Left renal cortex interstitium (tissue), 4 donors: ENCODE data around the gene DPEP3. TPM values are rescaled to one million over a fixed set of nuclear protein-coding genes. Genes with fewer than 3 reads are reported as not detected.
A peak's percentile ranks its signal among the peaks of the same experiment; 100 is the strongest.
"Not testable (repeated sequence)": the region's sequence is repeated elsewhere in the genome, so short reads cannot be mapped to it uniquely, and the experiment has no call there.

Experiments
- DNase-seq, 4 donors: peaks; one replicate each; pipeline ENCODE4 v3.0.0-alpha.2; 2013; ENCODE audit warnings: low read depth in 4 of 4, low spot score in 2 of 4, missing footprints in 1 of 4
- polyA plus RNA-seq, 4 donors: library from polyadenylated mRNA; unstranded; fragments of 120-200 nt; gene quantifications; one replicate each; pipeline ENCODE4 v1.2.1, GENCODE V29; 2013; ENCODE audit not compliant: insufficient read length in 4 of 4

The DPEP3 gene
- polyA plus RNA-seq, 4 donors, result 0.05 to 0.21 (median 0.08) TPM; not detected in 1

GRCh38 chr16:67994040-67994408, 13.7 kb upstream of the DPEP3 start:
- not testable (repeated sequence) for DNase-seq

- peak in 3 of 4 donors; percentile 25 to 34 (median 32) for DNase-seq
These were observed 13.1 kb upstream of the DPEP3 start for GRCh38 chr16:67993207-67994039.

- DNase-seq, result no peak
These were observed 12.4 kb upstream of the DPEP3 start for GRCh38 chr16:67992661-67993206.

- no peak for DNase-seq
These were observed 9.7 kb upstream of the DPEP3 start for GRCh38 chr16:67990018-67990386.

GRCh38 chr16:67989322-67990017, 9.2 kb upstream of the DPEP3 start:
- no peak for DNase-seq

GRCh38 chr16:67988675-67989074, 8.4 kb upstream of the DPEP3 start:
- no peak for DNase-seq

GRCh38 chr16:67987460-67988160, 7.3 kb upstream of the DPEP3 start:
- no peak for DNase-seq

- no peak for DNase-seq
These were observed 6.7 kb upstream of the DPEP3 start for GRCh38 chr16:67986949-67987348.

GRCh38 chr16:67982011-67982696, 1.9 kb upstream of the DPEP3 start:
- DNase-seq, result no peak

- no peak for DNase-seq
These were observed 2.7 kb downstream of the DPEP3 start for GRCh38 chr16:67977469-67978227.

- no peak for DNase-seq
These were observed 3.3 kb downstream of the DPEP3 start for GRCh38 chr16:67977005-67977404.

GRCh38 chr16:67976205-67976604, 4.1 kb downstream of the DPEP3 start:
- DNase-seq, result no peak

GRCh38 chr16:67975321-67976105, 4.8 kb downstream of the DPEP3 start:
- DNase-seq, result no peak

- DNase-seq, result not testable (repeated sequence)
These were observed 8.0 kb downstream of the DPEP3 start for GRCh38 chr16:67972285-67972684.

GRCh38 chr16:67971111-67971510, 9.2 kb downstream of the DPEP3 start:
- no peak for DNase-seq

GRCh38 chr16:67969254-67970039, 10.9 kb downstream of the DPEP3 start:
- no peak for DNase-seq

- peak in 2 of 4 donors; percentile 75 to 84 for DNase-seq
These were observed 11.7 kb downstream of the DPEP3 start, which contains the start of gene SLC12A4 for GRCh38 chr16:67968400-67969253. Gene SLC12A4 (minus strand): TSS chr16:67968637. CDS start chr16:67968553, 84 bp downstream.
